ENCODE measurements around the gene TRUB2.
"Not testable (repeated sequence)": the region's sequence is repeated elsewhere in the genome, so short reads cannot be mapped to it uniquely, and the experiment has no call there.

The TRUB2 gene

GRCh38 chr9:128288273-128289004 is 33.8 kb downstream of the TRUB2 start:
- no peak for TF ChIP-seq CTCF (IDR thresholded peaks at IDR 0.05; ENCODE audit: insufficient read depth, missing control alignments)
- FAIRE-seq (no peak), DNase-seq (ENCODE audit: insufficient read length, low spot score) (no peak)

GRCh38 chr9:128286440-128286839 is 35.8 kb downstream of the TRUB2 start:
- FAIRE-seq = no peak
- no peak for TF ChIP-seq CTCF (IDR thresholded peaks at IDR 0.05; ENCODE audit: insufficient read depth, missing control alignments)
- DNase-seq (ENCODE audit: insufficient read length, low spot score) = no peak

GRCh38 chr9:128285033-128285784 is 37.0 kb downstream of the TRUB2 start:
- DNase-seq (ENCODE audit: insufficient read length, low spot score) (no peak), FAIRE-seq (no peak)
- no peak for TF ChIP-seq CTCF (IDR thresholded peaks at IDR 0.05; ENCODE audit: insufficient read depth, missing control alignments)

- FAIRE-seq (no peak), DNase-seq (ENCODE audit: insufficient read length, low spot score) (no peak)
- no peak for TF ChIP-seq CTCF (IDR thresholded peaks at IDR 0.05; ENCODE audit: insufficient read depth, missing control alignments)
Observed at GRCh38 chr9:128282500-128282899, 39.7 kb downstream of the TRUB2 start.

GRCh38 chr9:128280084-128280622 is 42.1 kb downstream of the TRUB2 start:
- no peak for FAIRE-seq
- no peak for DNase-seq (ENCODE audit: insufficient read length, low spot score)

GRCh38 chr9:128279088-128280073 is 42.9 kb downstream of the TRUB2 start:
- DNase-seq (ENCODE audit: insufficient read length, low spot score); FAIRE-seq: not testable (repeated sequence)

More at GRCh38 chr9:128280084-128280622, 42.1 kb downstream of the TRUB2 start:
- no peak for TF ChIP-seq CTCF (IDR thresholded peaks at IDR 0.05; ENCODE audit: insufficient read depth, missing control alignments)
